PC-9 (cell line): ENCODE results near the gene MAS1L.

ENCODE experiments used
- CTCF ChIP-seq: fragments of 200-600 bp; sonication (generic); conservative IDR thresholded peaks from 2 replicates; pipeline ENCODE4 v1.6.1; 2017; ENCODE audit warnings: mixed run types, antibody characterized with exemption, mild to moderate bottlenecking, moderate library complexity
- EZH2 ChIP-seq: fragments of 200-600 bp; sonication (generic); IDR thresholded peaks from 2 replicates; pipeline ENCODE4 v1.8.0; 2017; ENCODE audit warnings: antibody characterized with exemption, low read depth

- TF ChIP-seq CTCF, result no peak
- no peak for TF ChIP-seq EZH2
Observed at GRCh38 chr6:29466241-29466640, 21.5 kb downstream of the MAS1L start.
